ENCODE data around the gene NFATC4. TPM values are rescaled to one million over a fixed set of nuclear protein-coding genes. Genes with fewer than 3 reads are reported as not detected.

The NFATC4 gene
- total and polyA plus RNA-seq, 8 donors = 3.3 to 97.9 (median 12.7) TPM

DNA sequence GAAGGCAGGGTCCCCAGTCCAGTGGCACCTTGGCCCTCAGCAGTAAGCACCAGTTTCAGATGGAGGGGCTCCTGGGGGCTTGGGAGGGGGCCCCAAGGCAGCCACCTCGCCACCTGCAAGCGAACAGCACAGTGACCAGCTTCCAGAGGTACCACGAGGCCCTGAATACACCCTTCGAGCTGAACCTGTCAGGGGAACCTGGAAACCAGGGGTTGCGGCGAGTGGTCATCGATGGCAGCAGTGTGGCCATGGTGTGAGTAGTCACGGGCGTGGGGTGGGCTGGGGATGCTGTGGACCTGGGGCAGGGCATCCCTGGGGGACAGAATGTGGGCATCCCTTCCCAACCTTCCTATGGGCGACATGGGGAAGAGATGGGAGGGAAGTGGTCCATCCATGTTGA, 42.0 kb downstream of the NFATC4 start:
- Histone ChIP-seq H3K9me3 (no peaks in the 10 kb centered on the region), H3K27ac (no peak overlapping the region), H3K27me3 (no peaks in the 10 kb centered on the region), H3K36me3 (peaks cover 0 to 7% (median 0%) of the 10 kb centered on the region in 3 donors), H3K4me3 (no peak overlapping the region), H3K4me1 (no peaks in the 10 kb centered on the region)
- no peak for TF ChIP-seq CTCF (IDR thresholded peaks at IDR 0.05)
- no peak for FAIRE-seq
- 88 to 94% methylated on average over 10 of the region's 10 CpGs for WGBS, 2 donors
- intact Hi-C loops (cut with DNase I) = no loop called here
- DNase-seq = peak in 1 of 6 donors; percentile 66
- ATAC-seq = no peak

GRCh38 chr14:24411443-24412389, 43.7 kb downstream of the NFATC4 start:
- ATAC-seq (peak; percentile 61 to 85 (median 76)), FAIRE-seq (no peak), DNase-seq (peak in 1 of 6 donors; percentile 57)
- Histone ChIP-seq H3K36me3 (peaks cover 0 to 7% (median 0%) of the 10 kb centered on the region in 3 donors), H3K27ac (no peak overlapping the region), H3K4me1 (no peaks in the 10 kb centered on the region), H3K27me3 (no peaks in the 10 kb centered on the region), H3K9me3 (no peaks in the 10 kb centered on the region), H3K4me3 (no peak overlapping the region)
- TF ChIP-seq CTCF (IDR thresholded peaks at IDR 0.05) = peak; percentile 28 to 59 (median 42)
- WGBS, 2 donors = 61% methylated on average over 15 to 16 of the region's 16 CpGs
- intact Hi-C loops (cut with DNase I) = no loop called here

- Histone ChIP-seq H3K4me1 (peaks cover 4 to 11% (median 10%) of the 10 kb centered on the region in 3 donors), H3K36me3 (no peaks in the 10 kb centered on the region), H3K27me3 (no peaks in the 10 kb centered on the region), H3K27ac (no peak overlapping the region), H3K4me3 (no peak overlapping the region), H3K9me3 (no peaks in the 10 kb centered on the region)
- DNase-seq = no peak
- no peak for FAIRE-seq
- intact Hi-C loops (cut with DNase I) = no loop called here
- WGBS, 2 donors = 88 to 95% methylated on average over 1 of the region's 1 CpG
- no peak for TF ChIP-seq CTCF (IDR thresholded peaks at IDR 0.05)
- no peak for ATAC-seq
These were observed 46.1 kb downstream of the NFATC4 start for GRCh38 chr14:24414077-24414476.

DNA sequence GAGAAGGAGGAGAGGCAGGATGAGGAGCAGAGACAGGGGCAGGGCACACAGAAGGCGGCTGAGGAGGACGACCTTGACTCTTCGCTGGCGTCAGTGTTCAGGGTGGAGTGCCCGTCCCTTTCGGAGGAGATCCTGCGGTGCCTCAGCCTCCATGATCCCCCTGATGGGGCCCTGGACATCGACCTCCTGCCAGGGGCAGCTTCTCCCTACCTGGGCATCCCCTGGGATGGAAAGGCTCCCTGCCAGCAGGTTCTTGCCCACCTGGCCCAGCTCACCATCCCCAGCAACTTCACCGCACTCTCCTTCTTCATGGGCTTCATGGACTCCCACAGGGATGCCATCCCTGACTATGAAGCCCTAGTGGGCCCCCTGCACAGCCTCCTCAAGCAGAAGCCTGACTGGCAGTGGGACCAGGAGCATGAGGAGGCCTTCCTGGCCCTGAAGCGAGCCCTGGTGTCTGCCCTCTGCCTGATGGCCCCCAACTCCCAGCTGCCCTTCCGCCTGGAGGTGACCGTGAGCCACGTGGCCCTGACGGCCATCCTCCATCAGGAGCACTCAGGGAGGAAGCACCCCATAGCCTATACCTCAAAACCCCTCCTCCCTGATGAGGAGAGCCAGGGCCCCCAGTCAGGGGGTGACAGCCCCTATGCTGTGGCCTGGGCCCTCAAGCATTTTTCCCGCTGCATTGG, 46.9 kb downstream of the NFATC4 start:
- no peaks in the 10 kb centered on the region for H3K36me3 ChIP-seq
- H3K9me3 ChIP-seq = no peaks in the 10 kb centered on the region
- no peak for FAIRE-seq
- DNase-seq = peak in 2 of 6 donors; percentile 54 to 63
- no peak overlapping the region for H3K4me3 ChIP-seq
- H3K27ac ChIP-seq = no peak overlapping the region
- WGBS, 2 donors = 88 to 90% methylated on average over 15 of the region's 15 CpGs
- intact Hi-C loops (cut with DNase I) = no loop called here
- peaks cover 10 to 16% (median 13%) of the 10 kb centered on the region in 3 donors for H3K4me1 ChIP-seq
- ATAC-seq = no peak
- no peak for TF ChIP-seq CTCF (IDR thresholded peaks at IDR 0.05)
- no peaks in the 10 kb centered on the region for H3K27me3 ChIP-seq

All from pancreas (tissue), 10 donors.